HepG2 (cell line): ENCODE results near the gene SYNE2. TPM values are rescaled to one million over a fixed set of nuclear protein-coding genes. Genes with fewer than 3 reads are reported as not detected.

Experiments
- ATAC-seq: fragments of 200-7000 bp; cut with Tn5 transposase; 3 replicates; pipeline ENCODE4 v1.9.1; 2020; ENCODE audit warnings: mild to moderate bottlenecking, moderate library complexity
- BruUV-seq: library from RNA; stranded (reverse); fragments of 400-500 nt; replicated peaks from 2 replicates; lab custom pipeline; 2021; lab: Mats Ljungman, UMichigan
- CTCF ChIA-PET: fragments of 300-600 bp; formaldehyde crosslinking; extraction: SDS; loops from one replicate; lab custom pipeline; 2021; ENCODE audit warnings: low total read pairs, inconsistent platforms, low intra/inter-chr PET ratio; lab: Yijun Ruan, JAX
- POLR2A ChIA-PET: fragments of 350-600 bp; sonication (Branson Sonifier 250); formaldehyde crosslinking; loops from one replicate; lab custom pipeline; 2020; ENCODE audit warnings: antibody characterized with exemption, inconsistent platforms; lab: Yijun Ruan, JAX
- DNase-seq: peaks from one replicate; pipeline ENCODE4 v3.0.0-alpha.2; 2015; ENCODE audit warnings: low spot score
- FAIRE-seq: peaks from 3 replicates; lab custom pipeline; 2011; peaks lifted over from hg19 to GRCh38; lab: Jason Lieb, UNC
- H2AFZ ChIP-seq: one replicate; pipeline ENCODE4 v1.6.1; 2011; ENCODE audit warnings: low read length, inconsistent platforms
- H3K27ac ChIP-seq: fragments of 300-600 bp; 3 replicates; pipeline ENCODE4 v1.8.0; 2011; ENCODE audit warnings: mixed run types, mild to moderate bottlenecking, mixed read lengths, low read length, inconsistent platforms; ENCODE audit not compliant: insufficient read depth; ENCODE audit errors: extremely low read length
- H3K27me3 ChIP-seq, 2 experiments: fragments of 200-600 bp in 1 of 2; 2 replicates in 1 of 2; 3 replicates in 1 of 2; pipeline versions ENCODE4 v1.6.0 to v1.8.0; 2011; ENCODE audit warnings: low read length in 2 of 2, mild to moderate bottlenecking in 2 of 2, moderate library complexity in 2 of 2, inconsistent platforms in 1 of 2; ENCODE audit not compliant: insufficient read depth in 2 of 2, control insufficient read depth in 1 of 2
- H3K36me3 ChIP-seq, 2 experiments: fragments of 200-600 bp in 1 of 2; replicated peaks in 1 of 2; 2 replicates in 1 of 2; 3 replicates in 1 of 2; pipeline versions ENCODE4 v1.5.1 to v1.8.0; 2011; ENCODE audit warnings: low read length in 2 of 2, inconsistent platforms in 1 of 2; ENCODE audit not compliant: insufficient read depth in 2 of 2, control insufficient read depth in 1 of 2
- H3K4me1 ChIP-seq: 2 replicates; pipeline ENCODE4 v1.5.1; 2012; ENCODE audit warnings: low read length, inconsistent platforms; ENCODE audit not compliant: insufficient read depth
- H3K4me2 ChIP-seq: 2 replicates; pipeline ENCODE4 v1.6.0; 2011; ENCODE audit warnings: low read depth, low read length, inconsistent platforms
- H3K4me3 ChIP-seq, 3 experiments: fragments of 200-600 bp in 1 of 3; sonication (generic), shearing (Covaris generic) in 1 of 3; replicated peaks in 1 of 3; 2 replicates each; pipeline ENCODE4 v1.5.1; 2011 to 2016; ENCODE audit warnings: low read length in 3 of 3, inconsistent platforms in 2 of 3, low read depth in 2 of 3, mild to moderate bottlenecking in 2 of 3, control low read depth in 1 of 3, mixed read lengths in 1 of 3; ENCODE audit not compliant: insufficient read depth in 1 of 3
- H3K79me2 ChIP-seq: one replicate; pipeline ENCODE4 v1.6.1; 2011; ENCODE audit warnings: low read length, inconsistent platforms; ENCODE audit not compliant: insufficient read depth
- H3K9ac ChIP-seq: 2 replicates; pipeline ENCODE4 v1.6.0; 2011; ENCODE audit warnings: mild to moderate bottlenecking, low read depth, low read length, inconsistent platforms; ENCODE audit not compliant: insufficient read depth
- H3K9me3 ChIP-seq: 2 replicates; pipeline ENCODE4 v1.5.1; 2012; ENCODE audit warnings: mild to moderate bottlenecking, low read length
- H4K20me1 ChIP-seq: 2 replicates; pipeline ENCODE4 v1.6.0; 2011; ENCODE audit warnings: inconsistent platforms, mild to moderate bottlenecking, low read length, moderate library complexity; ENCODE audit not compliant: insufficient read depth
- DNMT1 ChIP-seq: sonication (generic); formaldehyde crosslinking; IDR thresholded peaks from 2 replicates; pipeline ENCODE4 v1.5.1; 2020; ENCODE audit warnings: mild to moderate bottlenecking, missing genetic modification reagents
- KLF12 ChIP-seq: sonication (generic); formaldehyde crosslinking; IDR thresholded peaks from 2 replicates; pipeline ENCODE4 v1.4.0; 2020; ENCODE audit warnings: missing genetic modification reagents, borderline replicate concordance
- RARG ChIP-seq: sonication (generic); formaldehyde crosslinking; IDR thresholded peaks from 2 replicates; pipeline ENCODE4 v1.4.0; 2020; ENCODE audit warnings: low read depth, mild to moderate bottlenecking, missing genetic modification reagents
- ZNF17 ChIP-seq: sonication (generic); formaldehyde crosslinking; IDR thresholded peaks from 2 replicates; pipeline ENCODE4 v1.5.0; 2020; ENCODE audit warnings: mild to moderate bottlenecking, missing genetic modification reagents
- ZNF44 ChIP-seq: sonication (generic); formaldehyde crosslinking; IDR thresholded peaks from 2 replicates; pipeline ENCODE4 v1.5.1; 2020; ENCODE audit warnings: mild to moderate bottlenecking, missing genetic modification reagents
- ZNF546 ChIP-seq: sonication (generic); formaldehyde crosslinking; conservative IDR thresholded peaks from 2 replicates; pipeline ENCODE4 v1.8.1; 2023; ENCODE audit warnings: mild to moderate bottlenecking, missing genetic modification reagents
- ZNF776 ChIP-seq: sonication (generic); formaldehyde crosslinking; IDR thresholded peaks from 2 replicates; pipeline ENCODE4 v1.4.0; 2020; ENCODE audit warnings: mild to moderate bottlenecking, missing genetic modification reagents
- ZNF839 ChIP-seq: sonication (generic); formaldehyde crosslinking; IDR thresholded peaks from 2 replicates; pipeline ENCODE4 v1.4.0; 2020; ENCODE audit warnings: missing genetic modification reagents, mild to moderate bottlenecking, borderline replicate concordance
- WGBS: methylation state at CpG from one replicate; pipeline ENCODE4 v1.1.6; 2017; ENCODE audit warnings: low lambda C conversion rate; 5-methylcytosine and 5-hydroxymethylcytosine counted together
- in situ Hi-C: cut with HindIII; loops from 2 replicates; pipeline ENCODE4 v1.10.0; 2017; ENCODE audit warnings: low pct_unique_long_range_greater_than_20kb; ENCODE audit not compliant: extremely low pct_ligation_motif_present
- intact Hi-C: fragments of 100-400 bp; cut with micrococcal nuclease; formaldehyde crosslinking; loops from one replicate; pipeline ENCODE4 v1.10.0; 2022; ENCODE audit not compliant: unreplicated experiment
- polyA plus RNA-seq, 8 experiments: library from polyadenylated mRNA; depleted of rRNA in 3 of 8; stranded (reverse) in 7 of 8; unstranded in 1 of 8; fragments of >200 nt; fragmentation: Illumina TruSeq in 4 of 8; extraction: Trizol in 4 of 8; gene quantifications; 2 replicates each; pipeline versions ENCODE4 v1.2.1 to v1.2.3, GENCODE V29; 2011 to 2016; ENCODE audit warnings: low read depth in 4 of 8, missing spikeins in 1 of 8, mixed read lengths in 1 of 8; ENCODE audit not compliant: insufficient read depth in 1 of 8
- total RNA-seq, 5 experiments: library from RNA; depleted of rRNA; stranded (reverse); fragments of >200 nt; fragmentation: Illumina TruSeq; extraction: Trizol; gene quantifications; 2 replicates each; pipeline ENCODE4 v1.2.3, GENCODE V29; 2016; ENCODE audit warnings: low read depth in 1 of 5
- TF ChIP-seq, protein P1 (sequence below): sonication (generic); formaldehyde crosslinking; IDR thresholded peaks from 2 replicates; pipeline ENCODE4 v1.4.0; 2020; ENCODE audit warnings: mild to moderate bottlenecking, missing genetic modification reagents
- TF ChIP-seq, protein P2 (sequence below): sonication (generic); formaldehyde crosslinking; IDR thresholded peaks from 2 replicates; pipeline ENCODE4 v1.8.1; 2023; ENCODE audit warnings: mild to moderate bottlenecking, missing genetic modification reagents
- TF ChIP-seq, protein P3 (sequence below): IDR thresholded peaks from 2 replicates; pipeline ENCODE4 v1.6.1; 2016; ENCODE audit warnings: missing compliant biosample characterization, missing genetic modification reagents, borderline replicate concordance
- TF ChIP-seq, protein P4 (sequence below): sonication (generic); formaldehyde crosslinking; IDR thresholded peaks from 2 replicates; pipeline ENCODE4 v1.4.0; 2020; ENCODE audit warnings: missing genetic modification reagents, borderline replicate concordance

The SYNE2 gene
- total and polyA plus RNA-seq, 2 of the 13 experiments (the other 11 are each of a cell fraction or from before 2014, with no cell fraction given) = 6.2 to 13.3 TPM

DNA sequence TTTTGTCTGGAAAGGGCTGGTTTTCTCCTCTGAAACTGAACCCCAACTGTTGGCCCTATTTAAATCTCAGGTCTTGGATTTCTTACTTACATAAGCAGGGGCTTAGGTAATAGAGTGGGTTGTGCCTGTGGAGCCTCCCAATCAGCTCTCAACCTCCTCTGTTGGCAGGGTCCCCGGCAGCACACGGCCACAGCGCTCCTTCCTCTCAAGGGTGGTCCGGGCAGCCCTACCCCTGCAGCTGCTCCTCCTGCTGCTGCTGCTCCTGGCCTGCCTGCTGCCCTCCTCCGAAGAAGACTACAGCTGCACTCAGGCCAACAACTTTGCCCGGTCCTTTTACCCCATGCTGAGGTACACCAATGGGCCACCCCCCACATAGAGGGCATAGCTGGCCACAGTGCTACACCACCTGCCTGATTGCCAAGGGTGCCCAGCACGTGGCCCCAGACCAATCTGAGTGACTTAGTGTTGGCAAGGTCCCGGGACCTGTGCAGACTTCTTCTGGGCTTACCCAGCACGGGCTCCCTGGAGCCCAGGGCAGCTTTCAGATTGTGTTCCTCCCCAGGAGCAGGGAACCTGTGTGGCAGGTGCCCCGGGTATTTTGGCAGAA is 372.4 kb downstream of the SYNE2 start:
- ChIA-PET CTCF (no interaction called here), POLR2A (no interaction called here)
- Histone ChIP-seq H3K4me2 (no peak overlapping the region), H3K4me1 (no peaks in the 10 kb centered on the region), H3K27me3 (no peaks in the 10 kb centered on the region), H3K27ac (no peak overlapping the region), H3K36me3 (peaks cover 1 to 9% of the 10 kb centered on the region in 2 experiments; a peak in 1 of 5 replicates), H3K79me2 (no peaks in the 10 kb centered on the region), H3K9ac (no peak overlapping the region), H2AFZ (no peak overlapping the region), H4K20me1 (no peaks in the 10 kb centered on the region), H3K9me3 (no peaks in the 10 kb centered on the region), H3K4me3 (no peak overlapping the region)
- in situ Hi-C loops = no loop called here
- WGBS = 86% methylated on average over 6 of the region's 10 CpGs
- TF ChIP-seq RARG (no peak), ZNF17 (CRISPR knock-in tag) (no peak), ZNF546 (CRISPR knock-in tag) (no peak), KLF12 (CRISPR knock-in tag) (no peak), ZNF776 (no peak), DNMT1 (CRISPR knock-in tag) (no peak), ZNF839 (no peak), ZNF44 (CRISPR knock-in tag) (no peak)
- TF ChIP-seq, protein P1, sequence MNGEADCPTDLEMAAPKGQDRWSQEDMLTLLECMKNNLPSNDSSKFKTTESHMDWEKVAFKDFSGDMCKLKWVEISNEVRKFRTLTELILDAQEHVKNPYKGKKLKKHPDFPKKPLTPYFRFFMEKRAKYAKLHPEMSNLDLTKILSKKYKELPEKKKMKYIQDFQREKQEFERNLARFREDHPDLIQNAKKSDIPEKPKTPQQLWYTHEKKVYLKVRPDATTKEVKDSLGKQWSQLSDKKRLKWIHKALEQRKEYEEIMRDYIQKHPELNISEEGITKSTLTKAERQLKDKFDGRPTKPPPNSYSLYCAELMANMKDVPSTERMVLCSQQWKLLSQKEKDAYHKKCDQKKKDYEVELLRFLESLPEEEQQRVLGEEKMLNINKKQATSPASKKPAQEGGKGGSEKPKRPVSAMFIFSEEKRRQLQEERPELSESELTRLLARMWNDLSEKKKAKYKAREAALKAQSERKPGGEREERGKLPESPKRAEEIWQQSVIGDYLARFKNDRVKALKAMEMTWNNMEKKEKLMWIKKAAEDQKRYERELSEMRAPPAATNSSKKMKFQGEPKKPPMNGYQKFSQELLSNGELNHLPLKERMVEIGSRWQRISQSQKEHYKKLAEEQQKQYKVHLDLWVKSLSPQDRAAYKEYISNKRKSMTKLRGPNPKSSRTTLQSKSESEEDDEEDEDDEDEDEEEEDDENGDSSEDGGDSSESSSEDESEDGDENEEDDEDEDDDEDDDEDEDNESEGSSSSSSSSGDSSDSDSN (CRISPR knock-in tag) = no peak
- TF ChIP-seq, protein P2, sequence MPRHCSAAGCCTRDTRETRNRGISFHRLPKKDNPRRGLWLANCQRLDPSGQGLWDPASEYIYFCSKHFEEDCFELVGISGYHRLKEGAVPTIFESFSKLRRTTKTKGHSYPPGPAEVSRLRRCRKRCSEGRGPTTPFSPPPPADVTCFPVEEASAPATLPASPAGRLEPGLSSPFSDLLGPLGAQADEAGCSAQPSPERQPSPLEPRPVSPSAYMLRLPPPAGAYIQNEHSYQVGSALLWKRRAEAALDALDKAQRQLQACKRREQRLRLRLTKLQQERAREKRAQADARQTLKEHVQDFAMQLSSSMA = no peak
- TF ChIP-seq, protein P3, sequence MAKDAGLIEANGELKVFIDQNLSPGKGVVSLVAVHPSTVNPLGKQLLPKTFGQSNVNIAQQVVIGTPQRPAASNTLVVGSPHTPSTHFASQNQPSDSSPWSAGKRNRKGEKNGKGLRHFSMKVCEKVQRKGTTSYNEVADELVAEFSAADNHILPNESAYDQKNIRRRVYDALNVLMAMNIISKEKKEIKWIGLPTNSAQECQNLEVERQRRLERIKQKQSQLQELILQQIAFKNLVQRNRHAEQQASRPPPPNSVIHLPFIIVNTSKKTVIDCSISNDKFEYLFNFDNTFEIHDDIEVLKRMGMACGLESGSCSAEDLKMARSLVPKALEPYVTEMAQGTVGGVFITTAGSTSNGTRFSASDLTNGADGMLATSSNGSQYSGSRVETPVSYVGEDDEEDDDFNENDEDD (CRISPR knock-in tag) = no peak
- TF ChIP-seq, protein P4, sequence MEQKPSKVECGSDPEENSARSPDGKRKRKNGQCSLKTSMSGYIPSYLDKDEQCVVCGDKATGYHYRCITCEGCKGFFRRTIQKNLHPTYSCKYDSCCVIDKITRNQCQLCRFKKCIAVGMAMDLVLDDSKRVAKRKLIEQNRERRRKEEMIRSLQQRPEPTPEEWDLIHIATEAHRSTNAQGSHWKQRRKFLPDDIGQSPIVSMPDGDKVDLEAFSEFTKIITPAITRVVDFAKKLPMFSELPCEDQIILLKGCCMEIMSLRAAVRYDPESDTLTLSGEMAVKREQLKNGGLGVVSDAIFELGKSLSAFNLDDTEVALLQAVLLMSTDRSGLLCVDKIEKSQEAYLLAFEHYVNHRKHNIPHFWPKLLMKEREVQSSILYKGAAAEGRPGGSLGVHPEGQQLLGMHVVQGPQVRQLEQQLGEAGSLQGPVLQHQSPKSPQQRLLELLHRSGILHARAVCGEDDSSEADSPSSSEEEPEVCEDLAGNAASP (CRISPR knock-in tag) = no peak
- no peak for DNase-seq
- BruUV-seq = no TSS peak
- intact Hi-C loops = no loop called here
- no peak for FAIRE-seq
- no peak for ATAC-seq
